ENCODE measurements around the gene ASPSCR1.
"Not testable (repeated sequence)": the region's sequence is repeated elsewhere in the genome, so short reads cannot be mapped to it uniquely, and the experiment has no call there.

The ASPSCR1 gene

GRCh38 chr17:81940538-81941483 lies 36.6 kb upstream of the ASPSCR1 start:
- H3K4me3 ChIP-seq (ENCODE audit: low read depth, low read length), result no peak overlapping the region

DNA sequence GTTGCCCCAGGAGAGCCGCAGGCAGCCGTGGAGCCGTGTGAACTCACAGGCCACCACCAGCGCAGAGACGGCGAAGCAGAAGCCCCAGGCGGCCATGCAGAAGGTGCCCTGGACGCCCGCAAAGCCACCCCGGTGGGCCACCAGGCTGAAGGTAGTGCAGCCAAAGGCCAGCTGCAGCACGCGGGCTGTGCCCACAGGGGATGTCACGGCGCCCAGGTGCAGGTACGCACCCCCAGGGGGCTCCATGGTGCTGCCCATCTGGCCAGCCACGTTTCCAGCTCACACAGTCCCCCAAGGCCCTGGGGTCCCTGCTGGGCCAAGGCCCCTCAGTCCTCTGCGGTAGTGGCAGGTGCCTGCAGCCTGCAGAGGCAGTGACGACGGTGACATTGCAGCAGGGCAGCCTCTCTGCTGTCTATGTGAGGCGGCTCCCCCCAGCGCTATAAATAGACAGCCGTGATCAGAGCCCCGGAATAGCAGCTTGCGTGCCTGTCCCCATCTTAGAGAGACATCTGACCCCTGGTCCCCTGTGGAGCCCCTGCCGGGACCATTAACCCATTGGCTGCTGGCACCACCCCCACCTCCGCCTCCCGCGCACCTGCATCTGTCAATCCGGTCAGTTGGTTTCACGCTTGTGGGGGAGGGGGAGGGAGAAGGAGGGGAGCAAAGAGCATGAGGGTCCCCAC lies 35.8 kb upstream of the ASPSCR1 start:
- no peak overlapping the region for H3K4me3 ChIP-seq (ENCODE audit: low read depth, low read length)

GRCh38 chr17:81942167-81942553 lies 35.3 kb upstream of the ASPSCR1 start:
- H3K4me3 ChIP-seq (ENCODE audit: low read depth, low read length), result no peak overlapping the region

GRCh38 chr17:81944858-81945257 lies 32.6 kb upstream of the ASPSCR1 start:
- no peak overlapping the region for H3K4me3 ChIP-seq (ENCODE audit: low read depth, low read length)

DNA sequence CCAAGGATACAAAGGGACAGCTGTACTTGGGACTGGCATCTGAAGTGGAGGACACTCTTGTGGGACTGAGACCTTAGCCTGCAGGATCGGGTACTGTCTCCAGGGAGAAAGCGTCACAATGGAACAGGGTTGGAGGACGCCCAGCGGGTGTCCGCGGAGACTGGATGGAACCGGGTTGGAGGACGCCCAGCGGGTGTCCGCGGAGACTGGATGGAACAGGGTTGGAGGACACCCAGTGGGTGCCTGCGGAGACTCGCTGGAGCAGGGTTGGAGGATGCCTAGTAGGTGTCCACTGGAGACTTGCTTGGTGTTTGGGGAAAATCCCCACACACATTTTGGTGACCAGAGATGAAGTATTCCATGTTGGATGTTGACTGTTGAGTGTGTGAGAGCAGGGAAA lies 30.2 kb upstream of the ASPSCR1 start, which contains the start of gene MYADML2:
Gene MYADML2 (minus strand): TSS at position 45 of the 400 bp plus-strand sequence. CDS start 5,492 bp downstream, outside the sequence.
- H3K4me3 ChIP-seq (ENCODE audit: low read depth, low read length), result no peak within 1 kb of the TSS

DNA sequence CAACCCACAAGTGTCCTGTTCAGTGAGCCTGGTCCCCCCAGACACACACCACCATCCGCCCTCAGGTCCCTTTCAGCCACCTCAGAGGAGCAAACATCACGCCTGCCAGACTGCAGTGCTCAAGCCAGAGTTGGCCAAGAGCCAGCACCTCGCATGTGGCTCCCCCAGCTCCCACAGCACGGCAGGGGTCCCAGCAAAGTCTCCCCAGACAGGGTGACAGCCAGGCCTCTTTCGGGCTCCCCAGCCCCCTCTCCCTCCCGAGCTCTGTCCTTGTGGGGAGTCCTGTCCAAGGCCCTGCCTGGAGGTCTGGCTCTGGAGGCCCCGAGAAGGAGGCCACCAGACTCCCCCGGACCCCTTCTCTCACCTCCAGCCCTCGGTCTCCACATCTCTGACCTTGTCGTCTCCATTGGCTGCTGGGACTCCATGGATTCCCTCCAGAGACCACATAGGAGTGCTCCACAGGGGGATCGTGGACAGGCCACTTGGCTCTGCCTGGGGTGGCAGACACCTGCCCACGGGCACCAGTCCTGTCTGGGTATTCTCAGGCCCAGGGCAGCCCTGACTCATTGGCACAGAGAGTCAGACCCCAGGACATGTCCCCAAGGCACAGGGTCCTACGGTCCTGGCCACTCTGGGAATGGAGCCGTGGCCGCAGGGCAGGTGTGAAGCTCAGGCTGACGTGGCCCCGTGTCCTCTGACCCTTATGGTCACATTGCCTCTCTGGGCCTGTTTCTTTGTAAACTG lies 28.6 kb upstream of the ASPSCR1 start:
- H3K4me3 ChIP-seq (ENCODE audit: low read depth, low read length), result no peak overlapping the region

DNA sequence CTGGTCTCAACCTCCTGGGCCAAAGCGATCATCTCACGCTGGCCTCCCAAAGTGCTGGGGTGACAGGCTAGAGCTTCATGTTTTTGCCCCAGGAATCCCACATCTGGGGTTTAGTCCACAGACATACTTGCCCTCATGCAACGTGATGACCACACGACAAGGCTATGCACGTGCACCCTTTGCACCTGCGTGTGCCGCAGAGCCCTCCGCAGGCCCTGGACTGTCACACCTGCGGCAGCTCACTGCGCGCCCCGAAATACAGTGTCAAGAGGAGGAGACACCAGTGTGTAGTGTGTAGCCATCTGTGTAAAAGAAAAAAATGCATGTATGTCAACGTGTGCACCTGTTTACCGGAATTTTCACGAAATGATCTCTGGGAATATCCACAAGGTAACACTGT lies 26.9 kb upstream of the ASPSCR1 start:
- no peak overlapping the region for H3K4me3 ChIP-seq (ENCODE audit: low read depth, low read length)

DNA sequence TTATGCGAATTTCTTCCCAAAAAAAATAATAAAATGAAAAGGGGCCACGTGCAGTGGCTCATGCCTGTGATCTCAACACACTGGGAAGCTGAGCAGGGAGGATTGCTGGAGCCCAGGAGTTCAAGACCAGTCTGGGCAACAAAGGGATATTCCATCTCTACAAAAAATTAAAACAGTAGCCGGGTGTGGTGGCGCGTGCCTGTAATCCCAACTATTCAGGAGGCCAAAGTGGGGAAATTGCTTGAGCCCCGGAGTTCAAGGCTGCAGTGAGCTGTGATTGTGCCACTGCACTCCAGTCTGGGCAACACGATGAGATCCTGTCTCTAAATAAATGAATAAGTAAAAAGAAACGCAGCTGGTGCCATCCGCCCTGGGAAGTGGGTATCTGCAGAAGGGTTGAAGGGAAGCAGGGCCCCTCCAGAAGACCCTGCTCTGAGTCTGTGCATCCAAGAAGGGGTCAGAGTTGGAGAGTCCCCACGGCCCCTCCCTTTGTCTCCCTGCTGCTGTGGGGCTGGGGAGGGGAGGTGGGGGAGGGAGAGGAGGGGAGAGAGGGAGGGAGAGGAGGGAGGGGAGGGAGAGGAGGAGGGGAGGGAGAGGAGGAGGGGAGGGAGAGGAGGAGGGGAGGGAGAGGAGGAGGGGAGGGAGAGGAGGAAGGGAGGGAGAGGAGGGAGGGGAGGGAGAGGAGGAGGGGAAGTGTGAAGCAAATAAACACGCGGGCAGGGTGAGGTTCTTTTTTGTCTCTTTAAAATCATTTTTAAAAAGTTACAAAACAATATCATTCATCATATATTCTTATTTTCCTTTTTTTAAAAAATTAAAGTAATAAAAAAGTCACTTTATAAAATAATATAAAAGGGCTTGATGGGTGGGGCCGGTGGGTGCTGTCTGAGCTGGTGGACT lies 25.4 kb upstream of the ASPSCR1 start:
- H3K4me3 ChIP-seq (ENCODE audit: low read depth, low read length), result no peak overlapping the region

- H3K4me3 ChIP-seq (ENCODE audit: low read depth, low read length), result no peak overlapping the region
Observed at GRCh38 chr17:81952792-81953228, 24.6 kb upstream of the ASPSCR1 start.

- not testable (repeated sequence) for H3K4me3 ChIP-seq (ENCODE audit: low read depth, low read length)
Observed at GRCh38 chr17:81953443-81953842, 24.0 kb upstream of the ASPSCR1 start.

GRCh38 chr17:81954131-81955057 lies 23.0 kb upstream of the ASPSCR1 start:
- H3K4me3 ChIP-seq (ENCODE audit: low read depth, low read length), result no peak overlapping the region

- no peak overlapping the region for H3K4me3 ChIP-seq (ENCODE audit: low read depth, low read length)
Observed at GRCh38 chr17:81955058-81955681, 22.3 kb upstream of the ASPSCR1 start.

DNA sequence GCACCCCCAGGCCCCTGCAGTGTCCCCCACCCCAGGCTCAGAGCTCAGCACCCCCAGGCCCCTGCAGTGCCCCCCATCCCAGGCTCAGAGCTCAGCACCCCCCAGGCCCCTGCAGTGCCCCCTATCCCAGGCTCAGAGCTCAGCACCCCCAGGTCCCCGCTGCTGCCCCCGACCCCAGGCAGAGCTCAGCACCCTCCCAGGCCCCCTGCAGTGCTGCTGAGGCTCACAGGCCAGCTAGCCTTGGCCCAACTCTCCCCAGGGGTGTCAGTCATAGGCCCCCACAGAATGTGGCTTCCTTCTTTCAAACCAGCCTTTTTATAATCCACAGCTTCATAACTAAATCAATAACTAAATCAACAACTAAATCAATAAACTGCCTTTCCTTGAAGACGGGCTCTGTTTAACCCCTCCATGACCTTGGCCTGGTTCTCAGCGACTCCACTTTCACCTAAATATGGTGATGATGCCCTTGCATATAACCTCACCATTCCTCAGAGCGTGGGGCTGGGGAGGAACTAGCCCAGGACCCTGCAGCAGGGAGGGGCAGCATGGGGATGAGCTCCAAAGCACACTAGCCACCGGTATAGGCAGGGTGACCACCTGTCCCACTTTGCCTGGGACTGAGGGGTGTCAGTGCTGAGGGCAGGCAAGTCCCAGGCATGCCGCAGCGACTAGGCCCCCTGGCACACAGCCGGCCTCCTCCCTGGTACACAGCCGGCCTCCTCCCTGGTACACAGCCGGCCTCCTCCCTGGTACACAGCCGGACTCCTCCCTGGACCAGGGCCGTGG lies 21.5 kb upstream of the ASPSCR1 start:
- H3K4me3 ChIP-seq (ENCODE audit: low read depth, low read length), result no peak overlapping the region

DNA sequence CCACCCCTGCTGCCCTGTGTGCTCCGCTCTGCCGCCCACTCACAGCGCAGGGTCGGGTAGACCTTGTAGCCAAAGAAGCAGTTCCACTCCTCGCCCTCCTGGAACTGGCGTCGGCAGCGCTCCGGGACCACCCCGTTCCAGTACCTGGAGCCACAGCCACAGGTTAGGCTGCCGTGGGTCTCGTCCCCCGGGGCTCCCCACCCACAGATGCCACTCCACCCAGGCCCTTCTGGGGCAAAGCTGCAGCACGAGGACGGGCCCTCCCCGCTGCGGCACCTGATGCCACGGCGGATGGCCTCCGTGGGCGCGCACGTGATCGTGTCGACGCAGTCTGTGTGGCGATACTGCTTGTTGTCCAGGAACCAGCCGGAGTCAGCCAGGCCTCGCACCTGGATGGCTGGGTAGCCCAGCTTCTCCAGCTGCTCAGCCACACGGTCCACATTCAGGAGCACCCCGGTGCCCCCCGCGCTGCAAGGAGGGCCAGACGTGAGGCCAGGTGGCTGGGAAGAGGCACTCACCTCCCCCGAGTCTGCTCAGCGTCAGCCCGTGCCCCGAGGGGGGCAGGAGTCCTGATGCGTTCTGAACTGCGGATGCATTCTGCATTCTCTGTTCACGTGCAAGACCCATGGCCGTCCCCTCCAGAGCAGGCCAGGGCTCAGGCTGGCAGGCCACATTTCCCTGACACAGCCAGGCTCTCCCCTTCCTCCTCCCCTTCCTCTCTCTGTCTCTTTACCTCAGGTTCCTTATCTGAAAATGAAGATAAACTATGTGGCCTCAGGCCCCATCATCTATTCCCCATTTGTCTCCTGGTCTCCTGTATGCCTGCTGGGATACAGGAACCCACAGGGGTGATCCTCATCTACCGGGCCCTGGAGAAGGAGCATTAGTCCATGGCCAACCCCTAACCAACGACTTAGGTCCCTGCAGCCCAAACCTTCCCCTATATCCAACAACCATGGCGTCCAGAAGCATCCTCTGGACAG lies 20.5 kb upstream of the ASPSCR1 start:
- H3K4me3 ChIP-seq (ENCODE audit: low read depth, low read length), result no peak overlapping the region

DNA sequence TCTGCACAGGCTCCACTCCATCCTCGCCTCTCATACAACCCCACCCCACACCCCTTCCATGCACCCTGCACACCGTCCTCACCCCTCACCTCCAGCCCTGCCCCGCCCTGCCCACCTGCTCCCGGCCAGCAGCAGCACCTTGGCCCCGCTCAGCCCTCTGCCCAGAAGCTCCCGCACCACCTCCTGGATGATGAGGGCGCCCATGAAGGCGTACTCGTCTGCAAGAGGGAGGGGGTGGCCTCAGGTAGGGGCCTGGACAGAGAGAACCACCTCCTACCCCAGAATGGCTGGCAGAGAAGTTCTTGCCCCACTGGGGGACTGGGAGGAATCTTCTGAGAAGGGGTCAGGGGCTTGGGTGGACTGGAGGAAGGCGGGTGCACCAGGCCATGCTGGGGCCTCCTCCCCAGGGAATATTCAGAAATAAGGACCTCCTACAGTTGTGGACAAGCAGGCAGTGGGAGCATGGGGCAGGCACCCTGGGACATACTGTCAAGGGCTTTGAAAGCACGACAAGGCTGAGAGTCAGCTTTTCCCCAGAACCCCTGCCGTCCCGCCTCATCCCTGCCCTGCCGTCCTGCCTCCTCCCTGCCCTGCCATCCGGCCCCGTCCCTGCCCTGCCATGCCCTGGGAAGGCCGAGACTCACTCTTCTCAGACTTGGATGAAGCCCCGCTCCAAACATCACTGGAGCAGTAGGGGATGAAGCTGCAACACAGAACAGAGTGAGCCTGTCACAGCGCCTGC lies 19.6 kb upstream of the ASPSCR1 start:
- H3K4me3 ChIP-seq (ENCODE audit: low read depth, low read length), result no peak overlapping the region

Measured in iPS-11a (cell line).